ENCODE measurements around the gene PDE4B.

The PDE4B gene

DNA sequence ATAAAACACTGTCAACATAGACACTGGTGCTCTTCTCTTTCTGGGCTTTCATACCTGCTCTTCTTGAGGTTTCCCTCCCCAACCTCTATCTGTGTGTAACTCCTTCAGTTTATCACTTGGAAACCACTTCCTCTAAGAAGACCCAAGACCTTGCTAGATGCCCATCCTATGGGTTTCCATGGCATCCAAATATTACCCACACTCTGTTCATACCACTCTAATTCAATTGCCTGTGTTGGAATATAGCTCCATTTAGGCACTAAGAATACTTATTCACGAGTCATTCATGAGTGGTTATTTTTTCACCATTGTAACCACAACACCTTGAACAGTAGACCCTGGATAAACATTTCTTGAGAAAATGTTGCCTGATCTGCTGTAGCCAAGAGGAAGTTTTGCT lies 510.1 kb downstream of the PDE4B start:
- no peak overlapping the region for H3K4me3 ChIP-seq (ENCODE audit: low read depth in 1 of 2, low read length in 1 of 2)
- peaks cover 10 to 13% of the 10 kb centered on the region in 2 experiments for H3K4me1 ChIP-seq (ENCODE audit: control insufficient read depth in 1 of 2, insufficient read depth in 1 of 2, low read depth in 1 of 2, low read length in 1 of 2)
- no peaks in the 10 kb centered on the region for H3K9me3 ChIP-seq
- H3K27me3 ChIP-seq, result no peaks in the 10 kb centered on the region
- TF ChIP-seq, protein P1, sequence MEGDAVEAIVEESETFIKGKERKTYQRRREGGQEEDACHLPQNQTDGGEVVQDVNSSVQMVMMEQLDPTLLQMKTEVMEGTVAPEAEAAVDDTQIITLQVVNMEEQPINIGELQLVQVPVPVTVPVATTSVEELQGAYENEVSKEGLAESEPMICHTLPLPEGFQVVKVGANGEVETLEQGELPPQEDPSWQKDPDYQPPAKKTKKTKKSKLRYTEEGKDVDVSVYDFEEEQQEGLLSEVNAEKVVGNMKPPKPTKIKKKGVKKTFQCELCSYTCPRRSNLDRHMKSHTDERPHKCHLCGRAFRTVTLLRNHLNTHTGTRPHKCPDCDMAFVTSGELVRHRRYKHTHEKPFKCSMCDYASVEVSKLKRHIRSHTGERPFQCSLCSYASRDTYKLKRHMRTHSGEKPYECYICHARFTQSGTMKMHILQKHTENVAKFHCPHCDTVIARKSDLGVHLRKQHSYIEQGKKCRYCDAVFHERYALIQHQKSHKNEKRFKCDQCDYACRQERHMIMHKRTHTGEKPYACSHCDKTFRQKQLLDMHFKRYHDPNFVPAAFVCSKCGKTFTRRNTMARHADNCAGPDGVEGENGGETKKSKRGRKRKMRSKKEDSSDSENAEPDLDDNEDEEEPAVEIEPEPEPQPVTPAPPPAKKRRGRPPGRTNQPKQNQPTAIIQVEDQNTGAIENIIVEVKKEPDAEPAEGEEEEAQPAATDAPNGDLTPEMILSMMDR (IDR thresholded peaks at IDR 0.05), result no peak
- H3K36me3 ChIP-seq, result no peaks in the 10 kb centered on the region
- H3K27ac ChIP-seq, result no peak overlapping the region

DNA sequence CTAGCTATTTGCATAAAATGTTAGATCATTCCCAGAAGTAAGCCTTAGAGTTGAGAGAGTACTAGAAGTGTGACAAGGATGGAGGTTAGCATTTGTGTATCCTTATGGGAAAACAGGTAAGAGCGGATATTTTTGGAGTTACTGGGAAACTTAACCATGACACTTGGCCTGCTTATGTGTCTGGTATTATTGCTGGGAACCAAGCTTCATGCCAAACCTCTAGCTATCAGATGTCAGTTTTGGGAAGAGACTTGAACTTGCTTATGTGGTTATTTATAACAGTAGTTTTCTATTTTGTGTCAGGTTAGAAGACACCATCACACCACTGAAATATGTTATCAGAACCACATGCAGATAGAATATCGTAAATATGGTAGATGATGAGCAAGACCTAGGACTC lies 511.0 kb downstream of the PDE4B start:
- no peak overlapping the region for H3K4me3 ChIP-seq (ENCODE audit: low read depth in 1 of 2, low read length in 1 of 2)
- TF ChIP-seq, protein P1 (IDR thresholded peaks at IDR 0.05), result no peak
- no peaks in the 10 kb centered on the region for H3K36me3 ChIP-seq
- no peaks in the 10 kb centered on the region for H3K27me3 ChIP-seq
- H3K9me3 ChIP-seq, result no peaks in the 10 kb centered on the region
- no peak overlapping the region for H3K27ac ChIP-seq
- H3K4me1 ChIP-seq (ENCODE audit: control insufficient read depth in 1 of 2, insufficient read depth in 1 of 2, low read depth in 1 of 2, low read length in 1 of 2), result peaks cover 10 to 13% of the 10 kb centered on the region in 2 experiments

DNA sequence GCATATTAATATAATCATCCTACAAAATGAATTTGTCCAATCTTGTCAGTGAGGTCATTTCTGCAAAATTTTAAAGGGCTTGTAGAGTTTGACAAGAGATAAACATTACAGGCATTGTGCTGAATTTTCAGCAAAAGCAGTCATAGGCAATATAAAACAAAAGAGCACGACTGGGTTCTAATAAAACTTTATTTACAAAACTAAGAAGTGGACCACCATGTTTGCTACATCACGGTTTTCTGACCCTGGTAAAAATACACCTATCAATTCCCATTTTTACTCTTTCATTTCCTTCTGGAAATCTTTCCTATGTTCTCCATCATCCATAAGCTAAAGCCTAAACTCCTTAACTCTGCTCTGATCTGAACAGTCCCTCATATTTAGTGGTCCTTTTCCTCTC lies 511.4 kb downstream of the PDE4B start:
- no peaks in the 10 kb centered on the region for H3K27me3 ChIP-seq
- H3K9me3 ChIP-seq, result no peaks in the 10 kb centered on the region
- peaks cover 10 to 13% of the 10 kb centered on the region in 2 experiments for H3K4me1 ChIP-seq (ENCODE audit: control insufficient read depth in 1 of 2, insufficient read depth in 1 of 2, low read depth in 1 of 2, low read length in 1 of 2)
- TF ChIP-seq, protein P1 (IDR thresholded peaks at IDR 0.05), result no peak
- H3K36me3 ChIP-seq, result no peaks in the 10 kb centered on the region
- no peak overlapping the region for H3K27ac ChIP-seq
- H3K4me3 ChIP-seq (ENCODE audit: low read depth in 1 of 2, low read length in 1 of 2), result no peak overlapping the region

DNA sequence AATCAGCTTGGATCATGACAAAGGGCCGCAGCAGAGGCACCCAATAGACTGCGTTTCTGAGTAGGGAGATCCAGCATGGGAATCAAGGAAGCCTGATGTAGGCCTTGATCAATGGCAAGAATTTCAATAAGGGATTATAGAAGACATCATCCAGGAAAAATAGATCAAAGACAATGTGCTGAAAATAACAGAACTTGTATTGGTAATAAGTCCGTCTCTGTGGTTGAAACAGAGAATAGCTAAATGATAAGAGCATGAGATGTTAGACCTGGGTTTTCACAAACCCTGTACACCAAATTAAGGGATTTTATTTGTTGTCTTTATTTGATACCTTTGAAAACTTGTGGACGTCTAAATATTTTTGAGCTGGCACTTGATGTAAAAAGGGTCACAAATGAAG lies 513.2 kb downstream of the PDE4B start:
- H3K9me3 ChIP-seq, result no peaks in the 10 kb centered on the region
- TF ChIP-seq, protein P1 (IDR thresholded peaks at IDR 0.05), result no peak
- H3K36me3 ChIP-seq, result no peaks in the 10 kb centered on the region
- no peak overlapping the region for H3K27ac ChIP-seq
- H3K4me3 ChIP-seq (ENCODE audit: low read depth in 1 of 2, low read length in 1 of 2), result no peak overlapping the region
- no peaks in the 10 kb centered on the region for H3K27me3 ChIP-seq
- H3K4me1 ChIP-seq (ENCODE audit: control insufficient read depth in 1 of 2, insufficient read depth in 1 of 2, low read depth in 1 of 2, low read length in 1 of 2), result peaks cover 9 to 10% of the 10 kb centered on the region in 2 experiments

DNA sequence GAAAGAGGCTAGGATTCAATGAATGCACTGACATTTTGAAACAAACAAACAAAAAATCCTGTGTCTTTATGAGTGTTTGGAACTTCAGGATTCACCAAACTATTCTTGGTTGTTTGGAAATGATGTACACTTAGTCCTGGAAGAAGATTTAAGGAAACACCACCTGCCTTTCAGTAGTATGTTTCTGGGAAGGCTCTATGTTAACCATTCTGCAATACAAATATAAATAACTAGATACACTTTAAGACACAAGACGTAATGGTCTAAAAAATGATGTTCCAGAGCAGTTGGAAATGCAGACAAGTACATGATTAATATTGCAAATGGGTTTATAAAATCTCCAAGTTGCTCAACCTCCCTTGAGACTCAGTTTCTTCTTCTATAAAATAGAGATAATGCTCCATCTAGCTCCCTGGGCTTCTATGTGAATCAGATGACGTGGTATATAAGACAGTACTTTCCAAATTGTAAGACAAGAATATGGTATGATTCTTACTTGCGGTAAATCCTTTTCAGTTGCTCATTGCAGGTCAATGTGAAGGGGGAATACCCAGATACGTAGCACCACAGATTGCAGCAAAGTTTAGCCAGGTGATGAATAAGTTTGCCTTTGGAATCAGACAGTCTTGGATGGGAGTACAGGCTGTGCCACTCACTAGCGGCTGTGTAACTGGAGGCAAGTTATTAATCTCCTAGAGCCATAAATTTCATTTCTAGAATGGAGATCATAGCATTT lies 516.5 kb downstream of the PDE4B start:
- TF ChIP-seq, protein P1 (IDR thresholded peaks at IDR 0.05), result no peak
- no peaks in the 10 kb centered on the region for H3K9me3 ChIP-seq
- no peak overlapping the region for H3K27ac ChIP-seq
- no peaks in the 10 kb centered on the region for H3K36me3 ChIP-seq
- no peaks in the 10 kb centered on the region for H3K27me3 ChIP-seq
- H3K4me1 ChIP-seq (ENCODE audit: control insufficient read depth in 1 of 2, insufficient read depth in 1 of 2, low read depth in 1 of 2, low read length in 1 of 2), result peaks cover 26 to 29% of the 10 kb centered on the region in 2 experiments
- H3K4me3 ChIP-seq (ENCODE audit: low read depth in 1 of 2, low read length in 1 of 2), result no peak overlapping the region

Measured in neutrophil (primary cell).